HPDE6-E6E7 (cell line): ENCODE results near the gene GPR3.

Source experiments
- DNase-seq: peaks from one replicate; pipeline ENCODE4 v3.0.0; 2011; ENCODE audit warnings: missing footprints; ENCODE audit errors: extremely low spot score

GPR3 gene, protein sequence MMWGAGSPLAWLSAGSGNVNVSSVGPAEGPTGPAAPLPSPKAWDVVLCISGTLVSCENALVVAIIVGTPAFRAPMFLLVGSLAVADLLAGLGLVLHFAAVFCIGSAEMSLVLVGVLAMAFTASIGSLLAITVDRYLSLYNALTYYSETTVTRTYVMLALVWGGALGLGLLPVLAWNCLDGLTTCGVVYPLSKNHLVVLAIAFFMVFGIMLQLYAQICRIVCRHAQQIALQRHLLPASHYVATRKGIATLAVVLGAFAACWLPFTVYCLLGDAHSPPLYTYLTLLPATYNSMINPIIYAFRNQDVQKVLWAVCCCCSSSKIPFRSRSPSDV

DNA sequence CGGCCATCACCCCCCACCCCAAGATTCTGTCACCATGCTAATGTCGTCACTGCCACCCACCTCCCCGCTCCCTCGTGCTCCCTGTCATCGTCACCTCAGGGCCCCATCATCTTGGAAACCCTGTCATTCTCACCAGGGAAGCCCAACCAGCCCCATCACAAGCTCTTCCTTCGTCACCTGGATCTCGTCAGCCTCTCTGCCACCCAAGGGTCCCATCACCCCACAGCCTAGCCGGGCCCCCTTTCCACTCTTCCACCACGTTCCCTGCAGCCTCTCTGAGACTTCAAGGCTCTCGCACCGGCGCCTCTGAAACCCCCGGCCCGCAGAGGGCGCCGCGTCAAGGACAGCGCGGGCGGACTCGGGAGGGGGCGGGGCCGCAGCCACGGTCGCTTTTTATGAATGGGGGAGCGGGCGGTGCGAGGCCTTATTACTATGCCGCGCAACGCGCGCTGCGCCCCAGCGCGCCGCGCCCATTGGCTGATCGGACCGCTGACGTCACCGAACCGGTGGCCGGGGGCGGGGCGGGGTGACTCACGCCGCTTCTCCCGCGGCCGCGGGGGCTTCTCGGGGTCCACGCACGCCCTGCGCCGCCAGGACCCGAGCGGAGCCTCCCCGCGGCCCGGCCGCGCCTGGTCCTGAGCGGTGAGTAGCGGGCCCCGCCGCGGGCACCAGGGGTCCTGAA lies at the start of gene GPR3:
Gene GPR3, plus strand, starts transcription at position 527 of the 682 bp plus-strand sequence. CDS start 1,177 bp downstream, outside the sequence.
- DNase-seq = peak; percentile 85

DNA sequence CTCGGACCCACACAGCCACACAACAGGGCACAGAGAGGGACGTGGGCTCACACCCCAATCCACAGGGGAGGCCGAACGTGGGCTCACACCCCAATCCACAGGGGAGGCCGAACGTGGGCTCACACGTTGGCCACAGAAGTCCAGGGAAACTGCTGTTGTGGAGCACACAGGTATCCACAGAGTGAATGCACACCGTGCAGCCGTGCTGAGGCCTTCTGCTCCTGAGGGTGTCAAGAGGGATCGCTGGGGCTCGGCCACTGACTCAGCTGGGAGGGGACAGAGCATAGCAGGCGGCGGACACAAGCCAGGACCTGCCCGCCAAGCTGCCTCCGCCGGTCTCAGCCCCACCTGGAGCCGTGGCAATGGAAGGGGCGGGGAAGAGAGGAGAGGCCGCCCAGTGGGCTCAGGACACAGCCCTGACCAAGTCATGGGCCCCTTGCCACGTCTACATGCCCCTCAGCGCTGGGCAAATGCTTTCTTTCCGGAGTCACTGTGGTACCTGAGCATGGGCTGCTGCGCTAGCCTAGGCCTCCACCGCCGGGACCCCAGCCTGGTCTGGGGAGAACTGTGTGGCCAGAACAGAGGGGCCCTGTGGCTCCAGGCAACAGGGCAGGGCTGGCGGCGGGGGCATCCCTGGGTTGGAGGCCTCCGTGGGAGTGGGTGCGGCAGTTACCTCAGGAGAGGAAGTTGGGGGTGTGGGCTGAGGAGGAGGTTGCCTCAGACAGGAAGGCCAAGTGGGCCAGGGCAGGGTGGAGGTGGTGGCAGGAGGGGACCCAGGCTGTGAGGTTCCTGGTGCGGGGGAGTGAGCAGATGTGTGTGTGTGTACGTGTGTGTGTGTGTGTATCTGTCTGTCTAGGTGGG lies 49.4 kb upstream of the GPR3 start:
- peak; percentile 99 for DNase-seq

DNA sequence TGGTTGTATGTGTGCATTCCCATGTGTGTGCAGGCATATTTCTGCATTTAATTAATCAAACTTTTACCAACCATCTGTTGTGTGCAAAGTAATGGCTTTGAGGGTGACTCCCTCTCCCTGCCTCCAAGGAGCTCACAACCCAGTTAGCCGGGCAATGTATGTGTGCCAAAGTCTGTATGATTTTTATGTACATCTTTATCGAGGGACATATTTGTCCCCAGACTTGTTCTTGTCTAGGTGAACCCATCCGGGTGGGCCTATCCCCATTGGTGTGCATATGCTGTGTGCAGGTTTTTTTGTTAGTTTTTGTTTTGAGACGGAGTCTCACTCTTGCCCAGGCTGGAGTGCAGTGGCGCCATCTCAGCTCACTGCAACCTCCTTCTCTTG lies 48.8 kb upstream of the GPR3 start:
- DNase-seq = no peak

DNA sequence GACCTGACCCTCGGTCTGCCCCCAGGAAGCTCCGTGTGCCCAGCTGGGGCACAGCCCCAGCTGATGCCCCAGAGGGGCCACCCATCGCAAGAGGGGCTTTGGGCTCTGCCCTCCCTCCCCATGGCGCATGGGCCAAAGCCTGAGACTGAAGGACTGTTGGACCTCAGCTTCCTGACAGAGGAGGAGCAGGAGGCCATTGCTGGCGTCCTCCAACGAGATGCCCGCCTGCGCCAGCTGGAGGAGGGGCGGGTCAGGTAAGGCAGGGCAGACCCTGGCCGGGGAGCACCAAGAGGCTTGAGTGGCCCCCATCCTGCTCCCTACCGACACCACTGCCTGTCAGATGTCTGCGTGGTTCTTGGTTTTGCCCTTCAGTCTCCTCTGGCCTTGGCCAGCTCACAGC lies 47.1 kb upstream of the GPR3 start:
- DNase-seq = no peak

DNA sequence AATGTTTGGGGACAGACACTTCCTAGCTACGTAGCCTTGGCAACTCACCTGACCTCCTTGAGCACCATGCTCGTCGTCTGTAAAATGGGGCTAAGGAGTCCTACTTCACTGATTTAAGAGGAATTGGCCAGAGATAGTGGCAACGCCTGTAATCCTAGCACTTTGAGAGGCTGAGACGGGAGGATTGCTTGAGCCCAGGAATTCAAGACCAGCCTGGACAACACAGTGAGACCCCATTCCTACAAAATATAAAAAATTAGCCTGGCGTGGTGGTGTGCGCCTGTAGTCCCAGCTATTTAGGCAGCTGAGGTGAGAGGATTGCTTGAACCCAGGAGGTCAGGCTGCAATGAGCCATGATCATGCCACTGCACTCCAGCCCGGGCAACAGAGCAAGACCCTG lies 46.1 kb upstream of the GPR3 start:
- DNase-seq = no peak

DNA sequence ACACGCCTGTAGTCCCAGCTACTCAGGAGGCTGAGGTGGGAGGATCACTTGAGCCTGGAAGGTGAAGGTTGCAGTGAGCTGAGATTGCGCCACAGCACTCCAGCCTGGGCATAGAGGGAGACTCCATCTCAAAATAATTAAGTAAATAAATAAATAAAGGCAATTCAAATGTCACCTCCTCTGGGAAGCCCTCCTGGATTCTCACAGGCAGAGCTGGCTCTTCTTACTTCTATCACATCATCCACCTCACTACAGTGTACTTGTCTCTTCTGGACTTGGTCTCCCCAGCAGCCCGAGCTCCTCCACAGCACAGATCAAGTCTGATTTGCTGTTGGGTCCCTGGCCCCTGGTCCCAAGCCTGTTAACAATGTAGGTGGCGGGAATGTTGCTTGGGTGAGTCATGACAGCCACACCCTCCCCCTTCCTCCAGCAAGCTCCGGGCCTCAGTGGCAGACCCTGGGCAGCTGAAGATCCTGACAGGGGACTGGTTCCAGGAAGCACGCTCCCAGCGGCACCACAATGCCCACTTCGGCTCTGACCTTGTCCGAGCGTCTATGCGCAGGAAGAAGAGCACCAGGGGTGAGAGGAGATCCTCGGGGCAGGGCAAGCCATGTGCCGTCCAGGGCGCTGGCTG lies 45.3 kb upstream of the GPR3 start:
- no peak for DNase-seq

DNA sequence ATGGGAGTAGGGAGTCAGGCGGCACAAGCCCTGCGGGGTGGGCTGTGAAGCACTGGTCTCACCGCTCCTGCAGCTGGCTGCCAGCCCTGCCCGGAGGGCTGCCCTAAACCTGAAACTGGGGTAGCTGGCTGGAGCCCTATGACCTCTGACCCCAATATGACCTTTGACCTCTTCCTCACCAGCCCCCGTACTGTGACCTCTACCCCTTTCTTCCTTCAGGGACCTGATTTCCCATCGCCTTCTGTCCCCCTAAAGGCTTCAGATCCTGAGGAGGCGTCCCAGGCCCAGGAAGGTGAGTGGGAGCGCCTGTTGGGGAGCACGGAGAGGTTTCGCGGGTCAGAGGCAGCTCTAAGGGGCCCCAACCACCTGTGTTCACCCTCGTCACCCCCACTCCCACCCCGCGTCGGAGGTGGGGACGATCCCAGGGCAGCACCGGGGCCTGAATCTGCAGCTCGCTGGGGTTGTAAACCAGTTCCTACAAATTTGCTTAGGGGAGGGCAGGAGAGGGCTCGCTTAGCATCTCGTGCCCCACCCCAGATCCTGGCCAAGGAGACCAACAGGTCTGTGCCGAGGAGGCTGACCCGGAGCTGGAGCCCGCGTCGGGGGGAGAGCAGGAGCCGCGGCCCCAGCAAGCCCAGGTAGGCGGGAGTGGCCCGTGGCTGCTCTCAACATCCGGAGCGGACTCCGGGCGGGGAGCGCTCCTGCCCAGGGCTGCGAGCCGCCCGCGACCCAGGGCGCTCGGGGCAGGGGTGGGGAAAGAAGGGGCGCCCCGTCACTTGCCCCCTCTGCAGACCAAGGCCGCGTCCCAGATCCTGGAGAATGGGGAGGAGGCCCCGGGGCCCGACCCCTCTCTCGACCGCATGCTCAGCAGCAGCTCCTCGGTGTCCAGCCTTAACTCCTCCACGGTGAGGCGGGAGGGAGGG lies 43.3 kb upstream of the GPR3 start:
- DNase-seq = no peak

DNA sequence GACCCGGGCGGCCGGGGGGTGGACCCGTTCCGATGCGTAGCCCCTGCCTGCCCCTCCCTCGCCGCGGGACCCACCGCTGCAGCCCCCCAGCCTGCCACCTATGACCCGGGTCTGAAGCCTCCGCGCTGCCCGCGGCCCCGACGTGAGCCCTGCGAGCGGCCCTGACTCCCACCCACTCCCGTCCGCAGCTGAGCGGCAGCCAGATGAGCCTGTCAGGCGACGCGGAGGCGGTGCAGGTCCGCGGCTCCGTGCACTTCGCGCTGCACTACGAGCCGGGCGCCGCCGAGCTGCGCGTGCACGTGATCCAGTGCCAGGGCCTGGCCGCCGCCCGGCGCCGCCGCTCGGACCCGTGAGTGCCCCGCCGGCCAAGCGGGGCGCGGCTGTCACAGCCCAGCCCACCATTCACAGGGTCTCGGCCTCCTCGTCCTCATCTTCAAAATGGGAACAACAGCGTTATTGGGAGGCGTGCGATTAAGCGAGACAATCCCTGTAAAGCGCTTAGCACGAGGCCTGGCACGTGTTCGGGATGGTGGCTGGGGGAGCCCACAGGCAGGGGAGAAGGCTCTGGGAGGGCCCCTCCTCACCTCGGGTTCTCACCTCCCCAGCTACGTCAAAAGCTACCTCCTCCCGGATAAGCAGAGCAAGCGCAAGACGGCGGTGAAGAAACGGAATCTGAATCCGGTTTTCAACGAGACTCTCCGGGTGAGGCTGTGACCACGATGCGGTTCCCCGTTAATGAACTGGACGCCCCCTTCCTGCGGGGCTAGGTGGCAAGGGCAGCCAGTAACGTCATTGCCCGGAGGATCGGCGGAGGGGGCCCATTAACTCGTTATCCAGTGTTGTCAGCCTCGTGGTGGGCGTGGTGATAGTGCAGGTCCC lies 42.4 kb upstream of the GPR3 start:
- DNase-seq = no peak

DNA sequence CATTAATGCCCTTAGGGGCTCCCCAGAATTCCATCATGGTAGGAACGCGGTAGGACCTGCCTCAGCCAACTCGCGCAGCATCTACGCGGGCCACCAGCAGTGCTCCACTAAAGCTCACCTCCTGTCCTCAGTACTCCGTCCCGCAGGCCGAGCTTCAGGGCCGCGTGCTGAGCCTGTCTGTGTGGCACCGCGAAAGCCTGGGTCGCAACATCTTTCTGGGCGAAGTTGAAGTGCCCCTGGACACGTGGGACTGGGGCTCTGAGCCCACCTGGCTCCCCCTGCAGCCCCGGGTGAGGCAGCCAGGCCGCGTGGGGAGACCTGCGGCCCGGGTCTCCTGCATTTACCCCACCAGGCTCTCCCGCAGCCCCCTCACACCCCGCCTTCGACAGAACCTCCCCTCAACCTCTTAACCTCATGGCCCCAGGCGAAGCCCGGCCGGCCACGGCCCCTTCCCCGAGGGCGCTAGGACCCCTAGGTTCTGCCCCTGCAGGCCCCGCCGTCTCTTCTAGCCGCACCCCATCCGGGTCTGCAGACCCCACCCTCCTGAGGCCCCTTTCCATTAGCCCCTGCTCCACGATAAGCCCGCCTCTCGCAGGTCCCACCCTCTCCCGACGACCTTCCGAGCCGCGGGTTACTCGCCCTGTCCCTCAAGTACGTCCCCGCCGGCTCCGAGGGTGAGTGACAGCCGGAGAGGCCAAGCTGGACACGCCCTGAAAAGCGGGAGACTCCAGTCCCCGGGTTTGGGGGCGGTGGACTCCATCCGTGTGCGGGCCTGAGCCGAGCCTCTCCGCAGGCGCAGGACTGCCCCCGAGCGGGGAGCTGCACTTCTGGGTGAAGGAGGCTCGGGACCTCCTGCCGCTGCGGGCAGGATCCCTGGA lies 41.5 kb upstream of the GPR3 start:
- DNase-seq = no peak

DNA sequence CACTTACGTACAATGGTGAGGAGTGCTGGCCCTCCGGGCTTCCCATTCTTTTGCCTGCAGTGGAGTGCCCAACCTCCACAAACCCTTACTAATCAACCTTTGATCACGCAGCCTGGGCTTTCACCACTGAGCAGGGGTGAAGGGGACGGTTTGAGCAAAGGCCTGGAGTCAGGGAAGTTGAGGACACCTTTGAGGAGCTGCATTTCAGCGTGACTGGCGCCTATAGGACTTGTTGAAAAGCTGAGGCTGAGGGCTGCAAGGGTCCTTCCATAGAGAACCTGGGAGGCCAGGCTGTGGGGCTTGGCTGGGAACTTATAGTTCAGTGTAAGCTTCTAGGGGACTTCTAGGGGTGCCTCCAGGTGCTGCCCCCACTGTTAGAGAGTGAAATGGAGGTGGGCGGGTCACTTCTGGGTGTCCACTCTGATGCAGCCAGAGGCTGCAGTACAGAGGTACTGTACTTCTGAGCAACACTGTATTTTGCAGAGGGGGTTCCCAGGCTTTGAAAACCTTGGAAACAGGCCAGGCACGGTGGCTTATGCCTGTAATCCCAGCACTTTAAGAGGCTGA lies 40.8 kb upstream of the GPR3 start:
- DNase-seq = no peak

DNA sequence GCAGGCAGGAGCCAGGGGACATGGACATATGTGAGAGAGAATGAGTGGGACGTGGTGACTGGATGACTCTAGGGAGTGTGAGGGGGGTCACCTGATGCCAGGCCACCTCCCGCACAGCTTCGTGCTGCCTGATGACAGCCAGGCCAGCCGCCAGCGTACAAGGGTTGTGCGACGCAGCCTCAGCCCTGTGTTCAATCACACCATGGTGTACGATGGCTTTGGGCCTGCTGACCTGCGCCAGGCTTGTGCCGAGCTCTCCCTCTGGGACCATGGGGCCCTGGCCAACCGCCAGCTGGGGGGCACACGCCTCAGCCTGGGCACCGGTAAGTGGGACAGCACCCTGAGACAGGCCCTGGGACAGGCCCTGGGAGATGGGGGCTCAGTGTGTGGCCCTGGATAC lies 39.3 kb upstream of the GPR3 start:
- no peak for DNase-seq

DNA sequence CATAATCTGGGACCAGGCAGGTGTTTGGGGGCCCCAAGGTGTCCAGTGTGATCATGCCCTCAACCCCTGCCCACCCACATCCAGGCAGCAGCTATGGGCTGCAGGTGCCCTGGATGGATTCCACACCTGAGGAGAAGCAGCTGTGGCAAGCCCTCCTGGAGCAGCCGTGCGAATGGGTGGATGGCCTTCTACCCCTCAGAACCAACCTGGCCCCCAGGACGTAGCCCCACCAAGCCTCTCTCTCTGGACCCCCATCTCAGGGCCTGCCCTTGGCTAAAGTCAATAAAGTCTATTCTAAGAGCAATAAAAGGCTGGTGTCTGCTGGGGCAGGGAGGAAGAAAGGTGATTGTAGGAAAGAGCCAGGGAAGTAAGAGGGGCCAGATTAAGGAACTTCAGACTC lies 38.8 kb upstream of the GPR3 start:
- no peak for DNase-seq

DNA sequence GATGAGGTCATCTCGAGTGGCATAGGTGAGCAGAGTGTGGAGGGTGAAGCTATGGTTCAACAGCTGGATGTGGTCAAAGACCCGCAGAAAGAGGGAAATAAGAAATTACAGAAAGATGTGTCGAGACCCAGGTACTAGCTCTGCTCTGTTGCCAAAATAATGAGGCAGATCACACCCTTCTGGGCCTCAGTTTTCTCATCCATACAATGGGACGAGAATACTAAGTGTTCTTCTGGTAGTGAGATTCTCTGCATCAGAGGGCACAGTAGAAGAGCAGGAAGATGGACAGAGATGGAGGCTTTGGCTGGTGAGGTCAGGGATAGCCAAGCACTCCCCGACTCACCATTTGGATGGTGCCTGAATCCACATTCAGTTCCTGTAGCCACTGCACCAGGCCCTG lies 36.7 kb upstream of the GPR3 start:
- no peak for DNase-seq

DNA sequence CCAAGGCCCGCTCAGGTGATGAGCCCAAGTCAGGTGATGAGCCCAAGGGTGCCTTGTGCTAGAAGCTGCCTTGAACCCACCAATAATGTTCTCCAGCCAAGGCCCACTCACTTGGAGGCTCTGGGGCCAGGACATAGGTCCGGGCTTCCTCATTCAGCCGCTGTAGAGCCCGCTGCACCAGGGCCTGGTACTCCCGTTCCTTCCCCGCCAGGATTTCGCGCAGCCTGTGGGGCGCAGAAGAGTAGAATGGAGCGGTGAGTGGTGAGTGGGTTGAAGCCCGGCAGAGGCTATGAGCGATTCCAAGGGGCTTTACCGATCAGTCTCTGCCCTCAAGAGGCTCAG lies 36.2 kb upstream of the GPR3 start:
- DNase-seq = no peak

DNA sequence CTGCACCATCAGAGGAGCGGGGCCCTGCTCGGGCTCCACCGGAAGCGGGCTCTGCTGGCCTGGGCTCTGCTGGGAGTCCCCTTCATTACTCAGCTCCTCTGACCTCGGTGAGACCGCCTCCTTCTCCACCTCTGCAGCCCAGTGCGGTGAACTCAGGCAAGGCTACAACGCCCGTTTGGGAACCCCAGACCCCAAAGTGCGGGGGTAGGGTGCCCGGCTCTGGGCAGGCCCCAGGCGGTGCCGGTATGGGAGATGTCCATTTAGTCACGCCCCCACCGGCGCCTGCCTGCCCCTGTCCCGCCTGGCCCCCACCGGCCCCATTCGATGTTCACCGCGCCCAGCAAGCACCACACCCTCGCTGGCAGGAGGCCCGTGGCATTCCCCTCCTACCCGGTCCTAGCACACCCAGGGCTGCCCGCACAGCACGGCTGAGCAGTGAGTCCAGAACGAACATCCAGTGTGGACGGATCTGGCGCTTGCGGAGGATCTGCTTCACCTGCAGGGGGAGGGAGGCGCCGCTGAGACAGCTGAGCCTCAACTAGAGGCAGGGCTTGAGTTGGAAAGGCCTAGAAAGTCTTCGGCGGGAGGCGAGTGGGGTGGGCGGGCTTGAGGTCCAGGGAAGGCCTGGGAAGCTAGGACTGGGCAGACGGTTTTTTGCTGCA lies 35.7 kb upstream of the GPR3 start:
- DNase-seq = no peak

DNA sequence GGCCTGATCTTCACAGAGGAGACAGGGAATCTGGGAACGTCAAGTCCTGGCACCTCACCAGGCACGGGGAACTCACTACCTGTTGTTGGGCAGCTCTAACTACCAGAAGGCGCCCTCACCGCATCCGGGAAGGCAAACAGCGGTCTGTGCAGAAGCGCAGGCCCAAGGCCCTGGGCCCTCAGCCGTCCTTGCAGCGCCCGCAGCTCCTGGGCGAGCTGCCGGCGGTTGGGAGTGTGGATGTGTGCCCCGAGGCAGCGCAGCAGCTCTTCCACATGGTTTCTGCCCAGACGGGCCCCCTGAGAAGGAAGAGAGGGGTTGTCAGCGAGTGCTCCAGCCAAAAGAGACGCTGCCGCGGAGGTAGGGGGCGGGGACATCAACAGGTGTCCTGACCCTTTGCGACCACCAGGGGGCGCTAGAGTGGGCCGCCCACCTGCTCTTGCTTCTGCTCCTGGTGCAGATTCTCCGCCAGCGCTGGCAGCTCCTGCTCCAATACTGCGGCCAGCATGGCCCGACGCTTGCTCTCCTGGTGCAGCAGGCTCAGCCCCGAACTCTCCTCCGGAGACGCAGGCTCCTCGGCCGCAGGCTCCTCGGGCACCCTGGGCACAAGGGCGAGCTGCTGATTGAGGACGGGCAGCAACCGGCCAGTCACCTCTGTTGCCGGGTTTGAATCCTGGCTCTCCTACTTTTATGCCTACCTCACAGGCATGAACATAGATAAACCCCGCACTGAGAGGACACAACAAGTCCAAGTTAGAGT lies 35.0 kb upstream of the GPR3 start:
- peak; percentile 71 for DNase-seq
